Muscle of leg (tissue), 11 donors: ENCODE data around the gene FAM83E. TPM values are rescaled to one million over a fixed set of nuclear protein-coding genes. Genes with fewer than 3 reads are reported as not detected.

Experiments used
- DNase-seq: peaks from one replicate; pipeline ENCODE4 v3.0.0; 2013
- H3K27ac ChIP-seq: one replicate; pipeline ENCODE4 v1.5.1; 2013; ENCODE audit warnings: mild to moderate bottlenecking, low read length, control low read depth
- H3K27me3 ChIP-seq: one replicate; pipeline ENCODE4 v1.6.1; 2013; ENCODE audit warnings: low read length; ENCODE audit not compliant: control insufficient read depth, insufficient read depth
- H3K36me3 ChIP-seq: one replicate; pipeline ENCODE4 v1.6.1; 2013; ENCODE audit warnings: low read length; ENCODE audit not compliant: control insufficient read depth, insufficient read depth
- H3K4me1 ChIP-seq: one replicate; pipeline ENCODE4 v1.6.1; 2013; ENCODE audit warnings: low read length; ENCODE audit not compliant: control insufficient read depth, insufficient read depth
- H3K4me3 ChIP-seq: one replicate; pipeline ENCODE4 v1.5.1; 2013; ENCODE audit warnings: low read length, control low read depth
- H3K9me3 ChIP-seq: replicated peaks from 2 replicates; pipeline ENCODE4 v1.6.1; 2013; ENCODE audit warnings: low read depth, low read length; ENCODE audit not compliant: control insufficient read depth
- WGBS: methylation state at CpG from one replicate; pipeline ENCODE4 v1.1.5; 2013; ENCODE audit warnings: missing lambda C conversion rate; ENCODE audit not compliant: insufficient coverage; 5-methylcytosine and 5-hydroxymethylcytosine counted together
- polyA plus RNA-seq, 8 donors: library from polyadenylated mRNA; unstranded; fragments of 120-200 nt; gene quantifications; one replicate each; pipeline versions ENCODE4 v1.2.1 to v1.2.3, GENCODE V29; 2013; ENCODE audit warnings: inconsistent platforms in 1 of 8, low replicate concordance in 1 of 8; ENCODE audit not compliant: insufficient read length in 8 of 8, insufficient read depth in 1 of 8
- total RNA-seq: library from RNA; stranded (reverse); fragments of 120-200 nt; gene quantifications from one replicate; pipeline ENCODE4 v1.2.4, GENCODE V29; 2013

The FAM83E gene
- total and polyA plus RNA-seq, 9 donors, result 0.11 to 1.2 (median 0.17) TPM; not detected in 1

DNA sequence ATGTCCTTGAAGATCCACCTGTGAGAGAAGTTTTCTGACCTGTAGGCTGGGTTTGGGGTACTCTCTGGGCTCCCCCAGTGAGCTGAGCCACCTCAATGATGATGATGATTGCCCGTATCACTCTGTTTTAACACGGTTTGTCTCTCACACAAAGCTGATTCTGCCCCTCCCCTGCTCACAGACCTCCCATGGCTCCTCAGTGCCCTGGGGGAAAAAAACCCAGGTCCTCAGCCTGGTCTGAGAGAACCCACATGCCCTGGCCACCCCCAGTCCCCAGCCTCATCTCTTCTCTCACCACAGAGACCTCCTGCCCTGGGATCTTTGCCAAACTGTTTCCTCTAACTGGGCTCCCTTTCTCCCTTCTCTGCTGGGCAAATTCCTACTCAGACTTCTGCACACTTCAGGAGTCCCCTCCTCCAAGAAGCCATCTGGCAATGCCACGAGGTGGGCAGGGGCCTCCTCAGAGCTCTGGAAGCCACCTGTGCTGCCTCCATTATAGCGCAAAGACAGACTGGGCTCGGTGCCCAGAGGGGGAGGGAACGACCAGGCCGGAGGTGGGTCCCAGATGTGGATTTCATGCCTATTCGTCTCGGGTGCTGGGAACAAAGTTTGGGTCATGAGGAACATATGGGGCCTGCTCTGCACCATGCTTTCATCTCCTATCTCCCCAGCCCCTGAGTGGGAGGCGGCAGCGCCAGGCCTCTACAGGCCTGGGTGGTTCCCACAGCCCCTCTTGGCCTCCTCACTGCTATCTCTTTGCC, 39.6 kb upstream of the FAM83E start:
- Histone ChIP-seq H3K4me1 (peaks cover 20% of the 10 kb centered on the region), H3K9me3 (no peaks in the 10 kb centered on the region), H3K27me3 (no peaks in the 10 kb centered on the region), H3K36me3 (no peaks in the 10 kb centered on the region), H3K4me3 (no peak overlapping the region), H3K27ac (peak overlapping the region; percentile 47)
- 18% methylated on average over 6 of the region's 11 CpGs for WGBS
- DNase-seq, result peak; percentile 70

DNA sequence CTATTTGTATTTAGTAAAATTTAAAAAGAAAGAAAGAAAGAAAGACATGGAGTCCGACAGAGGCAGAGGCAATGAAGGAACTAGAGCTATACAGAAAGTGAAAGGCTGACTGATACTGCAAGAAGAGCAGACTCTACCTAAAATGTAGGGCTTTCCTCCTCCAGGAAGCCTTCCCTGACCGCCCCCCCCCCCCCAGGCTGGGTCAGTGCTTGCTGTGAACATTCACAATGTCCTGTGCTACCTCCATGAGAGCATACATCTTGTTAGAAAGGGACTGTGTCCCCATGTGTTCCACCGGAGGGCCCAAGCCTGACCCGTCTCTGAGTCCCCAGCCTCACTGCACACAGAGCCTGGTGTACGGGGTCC, 36.8 kb upstream of the FAM83E start:
- no peaks in the 10 kb centered on the region for H3K36me3 ChIP-seq
- WGBS, result 79% methylated on average over 3 of the region's 5 CpGs
- peaks cover 30% of the 10 kb centered on the region for H3K4me1 ChIP-seq
- no peak overlapping the region for H3K4me3 ChIP-seq
- no peaks in the 10 kb centered on the region for H3K27me3 ChIP-seq
- DNase-seq, result no peak
- no peaks in the 10 kb centered on the region for H3K9me3 ChIP-seq
- H3K27ac ChIP-seq, result no peak overlapping the region

DNA sequence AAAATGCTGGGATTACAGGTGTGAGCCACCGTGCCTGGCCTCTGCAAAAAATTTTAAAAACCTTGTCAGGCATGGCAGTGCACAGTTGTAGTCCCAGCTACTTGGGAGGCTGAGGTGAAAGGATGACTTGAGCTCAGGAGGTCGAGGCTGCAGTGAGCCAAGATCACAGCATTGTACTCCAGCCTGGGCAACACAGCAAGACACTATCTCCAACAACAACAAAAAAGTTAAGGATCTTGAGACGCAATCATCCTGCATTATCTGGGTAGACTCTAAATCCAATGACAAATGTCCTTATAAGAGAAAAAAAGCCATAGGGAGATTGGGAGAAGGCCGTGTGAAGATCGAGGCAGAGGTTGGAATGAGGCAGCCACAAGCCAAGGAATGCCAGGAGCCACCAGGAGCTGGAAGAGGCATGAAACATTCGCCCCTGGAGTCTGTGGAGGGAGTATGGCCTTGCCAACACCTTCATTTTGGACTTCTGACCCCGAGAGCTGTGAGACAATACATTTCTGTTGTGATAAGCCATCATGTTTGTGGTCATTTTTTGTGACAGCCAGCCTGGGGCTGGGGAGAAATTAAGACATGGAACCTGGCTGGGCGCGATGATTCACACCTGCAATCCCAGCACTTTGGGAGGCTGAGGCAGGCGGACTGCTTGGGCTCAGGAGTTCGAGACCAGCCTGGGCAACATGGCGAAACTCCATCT, 36.3 kb upstream of the FAM83E start:
- no peak for DNase-seq
- no peaks in the 10 kb centered on the region for H3K9me3 ChIP-seq
- WGBS, result 85% methylated on average over 7 of the region's 12 CpGs
- H3K36me3 ChIP-seq, result no peaks in the 10 kb centered on the region
- no peaks in the 10 kb centered on the region for H3K27me3 ChIP-seq
- H3K27ac ChIP-seq, result no peak overlapping the region
- no peak overlapping the region for H3K4me3 ChIP-seq
- H3K4me1 ChIP-seq, result peaks cover 31% of the 10 kb centered on the region

DNA sequence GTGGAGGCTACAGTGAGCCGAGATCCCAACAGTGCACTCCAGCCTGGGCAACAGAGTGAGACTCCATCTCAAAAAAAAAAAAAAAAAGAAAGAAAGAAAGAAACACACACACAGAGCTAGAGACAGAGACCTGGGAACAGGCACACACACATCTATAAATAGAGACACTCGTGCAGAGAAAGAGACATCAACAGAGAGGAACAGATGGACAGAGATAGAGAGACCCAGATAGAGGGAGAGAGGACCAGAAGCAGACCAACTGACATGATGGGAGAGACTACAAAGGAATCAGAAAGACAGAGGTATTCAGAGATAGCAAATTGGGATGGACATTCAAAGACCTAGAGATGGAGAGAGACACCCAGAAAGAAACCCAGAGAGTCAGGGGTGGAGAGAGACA, 33.3 kb upstream of the FAM83E start:
- Histone ChIP-seq H3K36me3 (no peaks in the 10 kb centered on the region), H3K4me3 (no peak overlapping the region), H3K27ac (no peak overlapping the region), H3K27me3 (no peaks in the 10 kb centered on the region), H3K4me1 (peaks cover 42% of the 10 kb centered on the region), H3K9me3 (no peaks in the 10 kb centered on the region)
- no peak for DNase-seq
- whole genome bisulfite sequencing, result no CpG with 5 or more reads among the region's 2 CpGs

DNA sequence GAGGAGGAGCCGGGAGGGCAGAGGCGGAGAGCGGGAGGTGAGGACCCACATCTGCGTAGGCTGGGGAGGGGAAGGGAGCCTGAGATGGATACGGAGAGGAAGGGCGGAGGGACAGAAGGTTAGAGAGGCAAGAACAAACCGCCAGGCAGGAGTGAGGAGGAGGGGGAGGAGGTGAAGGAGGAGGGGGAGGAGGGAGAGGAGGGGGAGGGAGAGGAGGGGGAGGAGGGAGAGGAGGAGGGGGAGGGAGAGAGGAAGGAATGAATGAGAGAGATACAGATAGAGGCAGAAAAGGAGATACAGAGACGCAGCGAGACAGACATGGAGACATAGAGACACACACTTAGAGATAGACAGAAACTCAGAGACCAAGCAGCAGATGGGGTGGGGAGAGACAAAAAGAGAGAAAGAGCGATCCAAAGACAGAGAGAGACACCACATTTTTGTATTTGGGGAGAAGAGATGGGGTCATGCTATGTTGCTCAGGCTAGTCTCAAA, 31.9 kb upstream of the FAM83E start:
- H3K36me3 ChIP-seq, result no peaks in the 10 kb centered on the region
- no peaks in the 10 kb centered on the region for H3K27me3 ChIP-seq
- peak overlapping the region; percentile 91 for H3K27ac ChIP-seq
- peak overlapping the region; percentile 58 for H3K4me3 ChIP-seq
- H3K4me1 ChIP-seq, result peaks cover 42% of the 10 kb centered on the region
- H3K9me3 ChIP-seq, result no peaks in the 10 kb centered on the region
- no peak for DNase-seq
- WGBS, result 4% methylated on average over 4 of the region's 10 CpGs

DNA sequence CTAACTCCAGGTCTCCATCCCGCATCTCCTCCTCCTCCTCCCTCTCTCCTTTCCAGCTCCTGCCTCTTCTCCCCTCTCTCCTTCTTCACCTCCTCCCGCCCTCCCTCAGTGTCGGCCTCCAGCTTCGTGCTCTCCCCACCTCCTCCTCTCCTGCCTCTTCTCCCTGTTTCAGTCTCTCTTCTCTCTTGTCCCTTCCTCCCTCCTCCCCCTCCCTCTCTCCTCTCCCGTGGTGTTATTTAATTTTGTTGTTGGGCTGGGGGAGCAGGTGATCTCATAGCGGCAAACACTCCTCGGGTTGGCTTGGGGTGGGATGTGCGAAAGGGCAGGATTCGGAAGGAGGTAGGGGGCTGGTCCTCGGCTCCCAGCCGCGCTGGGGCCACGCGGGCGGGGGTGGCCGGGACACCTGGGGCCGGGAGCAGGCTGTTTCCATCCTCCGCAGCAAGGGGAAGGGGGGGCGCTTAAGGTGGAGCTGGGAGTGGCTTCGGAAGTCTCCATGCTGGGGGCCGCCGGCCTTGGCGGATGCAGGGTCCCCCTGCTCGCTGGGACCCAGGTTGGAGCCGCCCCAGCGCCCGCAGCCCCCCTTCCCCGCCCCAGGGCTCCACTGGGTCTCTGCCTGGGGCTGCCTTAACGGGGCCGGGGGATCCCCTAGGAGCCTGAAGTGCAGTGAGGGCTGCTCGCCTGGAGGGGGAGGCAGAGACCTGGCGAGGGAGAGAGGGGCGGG, 31.3 kb upstream of the FAM83E start, which contains the start of gene CA11:
Gene CA11, minus strand, starts transcription at position 187 of the 721 bp plus-strand sequence. CDS start 555 bp downstream, outside the sequence.
- DNase-seq, result peak; percentile 96

DNA sequence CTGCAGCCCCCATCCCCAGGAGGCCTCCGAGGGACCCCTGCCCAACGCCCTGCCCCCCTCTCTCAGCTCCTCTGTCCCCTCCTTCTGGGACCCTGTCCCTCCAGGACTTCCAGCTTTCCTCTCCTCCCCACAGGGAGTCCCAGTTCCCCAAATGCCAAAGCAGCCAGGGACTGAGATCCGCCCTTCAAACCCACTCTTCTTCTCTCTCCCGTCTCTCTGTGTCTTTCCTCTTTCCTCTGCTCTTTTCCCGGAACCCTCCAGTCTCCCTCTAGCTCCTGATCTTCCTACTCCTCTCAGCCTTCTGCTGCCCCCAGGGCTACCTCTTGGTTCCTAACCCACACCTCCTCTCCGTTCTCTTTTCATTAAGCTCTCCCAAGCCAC, 30.7 kb upstream of the FAM83E start:
- WGBS, result 0% methylated on average over 6 of the region's 6 CpGs
- peak; percentile 60 for DNase-seq
- Histone ChIP-seq H3K9me3 (no peaks in the 10 kb centered on the region), H3K36me3 (no peaks in the 10 kb centered on the region), H3K27ac (peak overlapping the region; percentile 91), H3K4me3 (peak overlapping the region; percentile 58), H3K4me1 (peaks cover 42% of the 10 kb centered on the region), H3K27me3 (no peaks in the 10 kb centered on the region)

More for the DNA sequence above, 31.3 kb upstream of the FAM83E start, which contains the start of gene CA11:
- Histone ChIP-seq H3K27ac (peak within 1 kb of the TSS; percentile 91), H3K36me3 (no peaks in the 10 kb centered on the region), H3K4me3 (peak within 1 kb of the TSS; percentile 58), H3K27me3 (no peaks in the 10 kb centered on the region), H3K4me1 (peaks cover 42% of the 10 kb centered on the region), H3K9me3 (no peaks in the 10 kb centered on the region)
- under 1% methylated on average over 29 of the region's 33 CpGs for WGBS

DNA sequence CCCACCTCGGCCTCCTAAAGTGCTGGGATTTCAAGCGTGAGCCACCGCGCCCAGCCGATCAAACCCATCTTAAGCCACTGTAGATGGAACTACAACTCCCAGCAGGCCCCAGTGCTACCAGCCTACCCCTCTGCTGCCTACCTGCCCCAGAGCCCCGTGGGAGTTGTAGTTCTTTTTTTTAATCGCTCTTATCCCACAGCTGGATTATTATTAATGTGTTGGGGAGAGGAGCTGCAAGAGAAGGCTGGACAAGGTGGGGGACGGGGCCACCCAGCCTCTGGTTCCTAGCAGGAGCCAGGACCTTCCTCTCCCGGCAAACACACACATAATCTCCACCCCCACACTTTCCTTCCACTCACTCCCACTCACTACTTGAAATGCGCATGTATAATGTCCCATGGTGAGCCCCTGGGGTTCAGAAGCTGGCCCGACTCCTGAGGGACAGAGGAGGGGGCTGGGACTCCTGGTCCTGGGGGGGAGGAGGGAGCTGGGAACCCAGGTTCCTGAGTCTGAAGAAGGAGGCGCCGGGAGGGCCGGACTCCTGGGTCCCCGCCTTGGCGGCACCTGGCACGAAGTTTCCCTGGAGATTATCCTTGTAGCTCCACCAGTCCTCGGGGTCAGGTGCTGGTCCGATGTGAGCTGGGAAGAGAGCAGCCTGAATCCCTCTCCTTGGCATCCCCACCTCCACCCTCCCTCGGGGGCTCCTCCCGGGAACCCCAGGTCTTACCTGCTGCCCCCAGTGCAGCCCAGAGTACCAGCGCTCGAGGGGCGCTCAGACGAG, 30.2 kb upstream of the FAM83E start:
- Histone ChIP-seq H3K27ac (peak overlapping the region; percentile 91), H3K27me3 (peaks cover under 1% of the 10 kb centered on the region), H3K9me3 (no peaks in the 10 kb centered on the region), H3K4me3 (peak overlapping the region; percentile 58), H3K4me1 (peaks cover 42% of the 10 kb centered on the region), H3K36me3 (no peaks in the 10 kb centered on the region)
- peak; percentile 90 for DNase-seq
- WGBS, result 0% methylated on average over 14 of the region's 25 CpGs

DNA sequence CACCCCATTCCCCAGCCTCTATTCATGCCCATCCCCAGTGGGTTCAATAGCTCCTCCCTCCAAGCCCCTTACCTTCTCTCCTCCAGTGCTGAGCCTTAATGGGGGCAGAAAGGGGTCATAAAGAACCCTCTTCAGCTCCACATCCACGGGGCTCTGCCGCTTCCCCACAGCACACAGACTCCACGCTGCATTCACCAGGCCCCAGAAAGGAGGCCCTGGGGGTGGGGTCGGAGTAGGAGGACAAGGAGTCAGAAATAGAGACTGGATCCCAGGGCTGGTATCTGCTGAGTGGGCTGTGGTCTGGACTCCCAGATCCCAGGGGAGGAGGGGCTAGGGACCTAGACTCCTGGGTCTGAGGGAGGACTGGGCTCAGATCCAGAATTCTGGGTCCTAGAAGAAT, 29.5 kb upstream of the FAM83E start:
- 100% methylated on average over 1 of the region's 4 CpGs for WGBS
- Histone ChIP-seq H3K27me3 (peaks cover 4% of the 10 kb centered on the region), H3K9me3 (no peaks in the 10 kb centered on the region), H3K36me3 (no peaks in the 10 kb centered on the region), H3K4me3 (no peak overlapping the region), H3K4me1 (peaks cover 40% of the 10 kb centered on the region), H3K27ac (no peak overlapping the region)
- DNase-seq, result no peak
